MM.1S (cell line): ENCODE data around the gene GNAT3.

Experiments used
- DNase-seq: peaks from one replicate; pipeline ENCODE4 v3.0.0-alpha.2; 2015
- H2AFZ ChIP-seq: fragments of 300-600 bp; sonication (generic); 2 replicates; pipeline ENCODE4 v1.6.0; 2016; ENCODE audit warnings: antibody characterized with exemption, low read length
- H3F3A ChIP-seq: fragments of 300-600 bp; sonication (generic); 2 replicates; pipeline ENCODE4 v1.6.1; 2016; ENCODE audit warnings: mild to moderate bottlenecking, antibody characterized with exemption, low read length, moderate library complexity, mixed read lengths; ENCODE audit not compliant: insufficient read depth
- H3K27ac ChIP-seq: fragments of 300-600 bp; sonication (generic); 2 replicates; pipeline ENCODE4 v1.5.1; 2016; ENCODE audit warnings: mild to moderate bottlenecking, low read length
- H3K27me3 ChIP-seq: fragments of 300-600 bp; sonication (generic); replicated peaks from 2 replicates; pipeline ENCODE4 v1.6.0; 2016; ENCODE audit warnings: low read length; ENCODE audit not compliant: insufficient read depth
- H3K36me3 ChIP-seq: fragments of 300-600 bp; sonication (generic); replicated peaks from 2 replicates; pipeline ENCODE4 v1.6.1; 2016; ENCODE audit warnings: mild to moderate bottlenecking, low read length, mixed read lengths; ENCODE audit not compliant: insufficient read depth
- H3K4me1 ChIP-seq: fragments of 300-600 bp; sonication (generic); 2 replicates; pipeline ENCODE4 v1.6.1; 2016; ENCODE audit warnings: low read length, mixed read lengths
- H3K4me2 ChIP-seq: fragments of 300-600 bp; sonication (generic); 2 replicates; pipeline ENCODE4 v1.6.0; 2016; ENCODE audit warnings: low read depth, low read length
- H3K4me3 ChIP-seq: fragments of 300-600 bp; sonication (generic); 2 replicates; pipeline ENCODE4 v1.5.1; 2016; ENCODE audit warnings: low read length, mixed read lengths
- H3K79me2 ChIP-seq: fragments of 300-600 bp; sonication (generic); 2 replicates; pipeline ENCODE4 v1.6.1; 2016; ENCODE audit warnings: mixed run types, low read length, mixed read lengths
- H3K9ac ChIP-seq: fragments of 300-600 bp; sonication (generic); 2 replicates; pipeline ENCODE4 v1.6.1; 2016; ENCODE audit warnings: low read length, mixed read lengths
- H3K9me2 ChIP-seq: fragments of 300-600 bp; sonication (generic); replicated peaks from 2 replicates; pipeline ENCODE4 v1.6.1; 2016; ENCODE audit warnings: mild to moderate bottlenecking, low read length, mixed read lengths; ENCODE audit not compliant: insufficient read depth
- H3K9me3 ChIP-seq: fragments of 300-600 bp; sonication (generic); replicated peaks from 2 replicates; pipeline ENCODE4 v1.6.1; 2016; ENCODE audit warnings: mild to moderate bottlenecking, low read length, mixed read lengths; ENCODE audit not compliant: insufficient read depth
- H4K20me1 ChIP-seq: fragments of 300-600 bp; sonication (generic); 2 replicates; pipeline ENCODE4 v1.6.1; 2016; ENCODE audit warnings: mild to moderate bottlenecking, low read length, moderate library complexity, mixed read lengths; ENCODE audit not compliant: insufficient read depth
- EZH2 ChIP-seq: fragments of 300-600 bp; sonication (generic); optimal IDR thresholded peaks from 2 replicates; pipeline ENCODE3; 2017; ENCODE audit warnings: low read depth, mild to moderate bottlenecking, antibody characterized with exemption, low read length, mixed read lengths
- EZH2phosphoT487 ChIP-seq: fragments of 300-600 bp; sonication (generic); IDR thresholded peaks from 2 replicates; pipeline ENCODE4 v1.6.1; 2018; ENCODE audit warnings: antibody characterized with exemption, low read length
- TF ChIP-seq, protein P1 (sequence below): fragments of 300-600 bp; sonication (generic); IDR thresholded peaks from 2 replicates; pipeline ENCODE4 v1.5.1; 2016; ENCODE audit warnings: antibody characterized with exemption, low read length, mixed read lengths

GNAT3 gene

DNA sequence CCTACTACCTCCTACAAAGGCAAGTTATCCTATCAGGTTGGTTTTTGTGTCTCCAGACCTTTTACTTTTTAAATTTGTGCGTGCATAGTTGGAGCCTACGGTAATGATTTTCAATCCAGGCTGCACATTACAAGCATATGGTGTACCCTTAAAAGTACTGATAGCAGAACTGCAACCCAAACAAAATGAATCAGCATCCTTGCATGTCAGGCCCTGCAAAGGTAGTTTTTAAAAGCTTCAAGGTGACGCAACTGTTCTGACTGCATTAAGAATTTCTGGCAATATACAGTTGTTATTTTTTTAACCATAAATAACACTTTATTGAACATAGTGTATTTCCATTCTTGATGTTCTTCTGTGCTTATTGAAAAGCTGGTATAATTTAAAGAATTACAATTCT is 28.9 kb downstream of the GNAT3 start:
- Histone ChIP-seq H2AFZ (no peak overlapping the region), H3F3A (no peaks in the 10 kb centered on the region), H3K4me1 (no peaks in the 10 kb centered on the region), H3K9ac (no peak overlapping the region), H4K20me1 (no peaks in the 10 kb centered on the region), H3K79me2 (no peaks in the 10 kb centered on the region), H3K27me3 (no peaks in the 10 kb centered on the region), H3K4me3 (no peak overlapping the region), H3K27ac (no peak overlapping the region), H3K4me2 (no peak overlapping the region), H3K36me3 (no peaks in the 10 kb centered on the region), H3K9me2 (no peaks in the 10 kb centered on the region), H3K9me3 (no peaks in the 10 kb centered on the region)
- no peak for TF ChIP-seq EZH2
- no peak for TF ChIP-seq EZH2phosphoT487
- TF ChIP-seq, protein P1, sequence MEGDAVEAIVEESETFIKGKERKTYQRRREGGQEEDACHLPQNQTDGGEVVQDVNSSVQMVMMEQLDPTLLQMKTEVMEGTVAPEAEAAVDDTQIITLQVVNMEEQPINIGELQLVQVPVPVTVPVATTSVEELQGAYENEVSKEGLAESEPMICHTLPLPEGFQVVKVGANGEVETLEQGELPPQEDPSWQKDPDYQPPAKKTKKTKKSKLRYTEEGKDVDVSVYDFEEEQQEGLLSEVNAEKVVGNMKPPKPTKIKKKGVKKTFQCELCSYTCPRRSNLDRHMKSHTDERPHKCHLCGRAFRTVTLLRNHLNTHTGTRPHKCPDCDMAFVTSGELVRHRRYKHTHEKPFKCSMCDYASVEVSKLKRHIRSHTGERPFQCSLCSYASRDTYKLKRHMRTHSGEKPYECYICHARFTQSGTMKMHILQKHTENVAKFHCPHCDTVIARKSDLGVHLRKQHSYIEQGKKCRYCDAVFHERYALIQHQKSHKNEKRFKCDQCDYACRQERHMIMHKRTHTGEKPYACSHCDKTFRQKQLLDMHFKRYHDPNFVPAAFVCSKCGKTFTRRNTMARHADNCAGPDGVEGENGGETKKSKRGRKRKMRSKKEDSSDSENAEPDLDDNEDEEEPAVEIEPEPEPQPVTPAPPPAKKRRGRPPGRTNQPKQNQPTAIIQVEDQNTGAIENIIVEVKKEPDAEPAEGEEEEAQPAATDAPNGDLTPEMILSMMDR: no peak
- DNase-seq: no peak

DNA sequence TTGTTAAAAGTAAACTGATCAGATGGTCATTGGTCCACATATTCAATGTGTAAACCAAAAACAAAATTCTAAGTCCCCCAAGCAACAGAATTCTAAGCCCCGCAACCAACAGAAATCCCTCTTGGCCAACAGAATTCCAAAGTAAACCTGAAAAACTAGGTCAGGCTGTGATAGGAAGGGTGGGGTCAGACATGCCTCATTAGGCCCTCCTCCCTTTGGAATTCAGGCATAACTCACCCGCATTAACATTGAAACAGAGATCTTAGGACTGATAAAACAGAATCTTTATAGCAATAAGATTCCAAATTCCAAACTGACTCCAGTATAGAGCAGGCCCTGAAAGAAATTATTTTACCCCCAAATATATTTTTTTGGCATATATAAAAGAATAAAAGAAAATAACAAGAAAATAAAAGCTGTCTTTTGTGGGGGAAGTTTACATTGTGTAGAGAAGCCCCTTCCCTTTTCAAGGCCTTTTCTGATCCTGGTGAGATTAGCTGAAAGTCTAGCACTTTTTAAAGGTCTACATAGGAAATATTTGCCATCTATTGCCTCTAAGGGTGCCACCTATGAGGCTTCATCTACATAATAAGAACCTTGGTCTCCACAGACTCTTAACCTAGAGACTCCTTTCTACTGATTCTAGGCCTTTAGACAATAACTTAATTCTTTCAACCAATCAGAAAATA is 30.5 kb downstream of the GNAT3 start:
- H3K9ac ChIP-seq: no peak overlapping the region
- H2AFZ ChIP-seq: no peak overlapping the region
- no peaks in the 10 kb centered on the region for H3K79me2 ChIP-seq
- H4K20me1 ChIP-seq: no peaks in the 10 kb centered on the region
- no peak for DNase-seq
- no peak overlapping the region for H3K27ac ChIP-seq
- H3K4me2 ChIP-seq: no peak overlapping the region
- H3K4me1 ChIP-seq: no peaks in the 10 kb centered on the region
- no peaks in the 10 kb centered on the region for H3K9me3 ChIP-seq
- TF ChIP-seq EZH2 (no peak), EZH2phosphoT487 (no peak)
- TF ChIP-seq, protein P1: no peak
- no peak overlapping the region for H3K4me3 ChIP-seq
- no peaks in the 10 kb centered on the region for H3K9me2 ChIP-seq
- no peaks in the 10 kb centered on the region for H3K27me3 ChIP-seq
- H3F3A ChIP-seq: no peaks in the 10 kb centered on the region
- no peaks in the 10 kb centered on the region for H3K36me3 ChIP-seq

DNA sequence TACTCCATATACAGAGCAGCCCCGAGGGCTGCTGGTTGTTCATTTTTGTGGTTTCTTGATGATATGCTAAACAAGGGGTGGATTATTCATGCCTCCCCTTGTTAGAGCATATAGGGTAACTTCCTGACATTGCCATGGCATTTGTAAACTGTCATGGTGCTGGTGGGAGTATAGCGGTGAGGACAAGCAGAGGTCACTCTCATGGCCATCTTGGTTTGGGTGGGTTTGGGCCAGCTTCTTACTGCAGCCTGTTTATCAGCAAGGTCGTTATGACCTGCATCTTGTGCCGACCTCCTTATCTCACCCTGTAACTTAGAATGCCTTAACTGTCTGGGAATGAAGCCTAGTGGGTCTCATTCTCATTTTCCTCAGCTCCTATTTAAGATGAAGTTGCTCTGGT is 31.3 kb downstream of the GNAT3 start:
- DNase-seq: no peak
- Histone ChIP-seq H3K27ac (no peak overlapping the region), H3K4me2 (no peak overlapping the region)

More for the DNA sequence above, 31.3 kb downstream of the GNAT3 start:
- Histone ChIP-seq H3K36me3 (no peaks in the 10 kb centered on the region), H3F3A (no peaks in the 10 kb centered on the region), H3K79me2 (no peaks in the 10 kb centered on the region), H3K27me3 (no peaks in the 10 kb centered on the region), H3K9me3 (no peaks in the 10 kb centered on the region), H2AFZ (no peak overlapping the region), H3K9me2 (no peaks in the 10 kb centered on the region), H3K9ac (no peak overlapping the region), H3K4me1 (no peaks in the 10 kb centered on the region), H3K4me3 (no peak overlapping the region), H4K20me1 (no peaks in the 10 kb centered on the region)
- no peak for TF ChIP-seq EZH2phosphoT487
- TF ChIP-seq, protein P1: no peak
- no peak for TF ChIP-seq EZH2
